Choroid plexus epithelial cell (primary cell): ENCODE results near the gene PDIA4.
"Not testable (repeated sequence)": the region's sequence is repeated elsewhere in the genome, so short reads cannot be mapped to it uniquely, and the experiment has no call there.

ENCODE experiments used
- DNase-seq: peaks from one replicate; pipeline ENCODE4 v3.0.0-alpha.2; 2010; ENCODE audit warnings: low read depth
- H3K4me3 ChIP-seq: 2 replicates; pipeline ENCODE4 v1.5.1; 2011; ENCODE audit warnings: low read depth, mild to moderate bottlenecking, control low read depth, low read length, moderate library complexity
- TF ChIP-seq, protein P1 (sequence below): conservative IDR thresholded peaks from 2 replicates; pipeline ENCODE4 v1.5.1; 2011; ENCODE audit warnings: low read depth, mild to moderate bottlenecking, control low read depth, inconsistent platforms, low read length, moderate library complexity

The PDIA4 gene

DNA sequence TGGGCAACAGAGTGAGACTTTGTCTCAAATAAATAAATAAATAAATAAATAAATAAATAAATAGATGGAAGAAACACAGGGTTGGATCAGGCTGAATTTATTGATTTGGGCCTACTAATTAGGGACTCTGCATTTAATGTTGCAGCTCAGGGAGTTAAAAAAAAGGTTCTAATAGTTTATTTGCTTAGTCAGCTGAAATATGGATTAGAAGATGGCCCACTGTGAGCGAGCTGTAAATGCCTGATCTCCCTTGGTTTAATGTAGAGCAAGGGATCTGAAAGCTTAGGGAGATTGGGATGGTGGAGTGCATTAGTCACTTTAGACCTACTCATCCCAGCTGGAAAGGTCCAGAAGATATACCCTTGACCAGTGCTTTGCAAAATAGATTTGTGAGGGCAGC, 25.1 kb upstream of the PDIA4 start:
- no peak overlapping the region for H3K4me3 ChIP-seq
- DNase-seq, result no peak
- TF ChIP-seq, protein P1, sequence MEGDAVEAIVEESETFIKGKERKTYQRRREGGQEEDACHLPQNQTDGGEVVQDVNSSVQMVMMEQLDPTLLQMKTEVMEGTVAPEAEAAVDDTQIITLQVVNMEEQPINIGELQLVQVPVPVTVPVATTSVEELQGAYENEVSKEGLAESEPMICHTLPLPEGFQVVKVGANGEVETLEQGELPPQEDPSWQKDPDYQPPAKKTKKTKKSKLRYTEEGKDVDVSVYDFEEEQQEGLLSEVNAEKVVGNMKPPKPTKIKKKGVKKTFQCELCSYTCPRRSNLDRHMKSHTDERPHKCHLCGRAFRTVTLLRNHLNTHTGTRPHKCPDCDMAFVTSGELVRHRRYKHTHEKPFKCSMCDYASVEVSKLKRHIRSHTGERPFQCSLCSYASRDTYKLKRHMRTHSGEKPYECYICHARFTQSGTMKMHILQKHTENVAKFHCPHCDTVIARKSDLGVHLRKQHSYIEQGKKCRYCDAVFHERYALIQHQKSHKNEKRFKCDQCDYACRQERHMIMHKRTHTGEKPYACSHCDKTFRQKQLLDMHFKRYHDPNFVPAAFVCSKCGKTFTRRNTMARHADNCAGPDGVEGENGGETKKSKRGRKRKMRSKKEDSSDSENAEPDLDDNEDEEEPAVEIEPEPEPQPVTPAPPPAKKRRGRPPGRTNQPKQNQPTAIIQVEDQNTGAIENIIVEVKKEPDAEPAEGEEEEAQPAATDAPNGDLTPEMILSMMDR, result no peak

DNA sequence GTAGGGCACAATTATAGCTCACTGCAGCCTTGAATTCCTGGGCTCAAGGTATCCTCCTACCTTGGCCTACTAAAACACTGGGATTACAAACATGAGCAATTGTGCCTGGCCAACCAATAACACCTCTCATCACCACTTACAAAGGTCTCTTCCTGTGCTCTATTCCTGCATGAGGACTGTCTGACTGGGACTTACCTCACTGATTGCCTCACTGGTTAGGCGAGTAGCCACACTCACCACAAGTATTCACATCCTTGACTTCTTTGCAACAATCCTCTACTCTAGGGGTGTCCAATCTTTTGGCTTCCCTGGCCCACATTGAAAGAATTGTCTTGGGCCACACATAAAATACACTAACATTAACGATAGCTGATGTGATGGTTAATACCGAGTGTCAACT, 22.6 kb upstream of the PDIA4 start:
- H3K4me3 ChIP-seq, result no peak overlapping the region
- TF ChIP-seq, protein P1, result no peak
- DNase-seq, result peak; percentile 38

DNA sequence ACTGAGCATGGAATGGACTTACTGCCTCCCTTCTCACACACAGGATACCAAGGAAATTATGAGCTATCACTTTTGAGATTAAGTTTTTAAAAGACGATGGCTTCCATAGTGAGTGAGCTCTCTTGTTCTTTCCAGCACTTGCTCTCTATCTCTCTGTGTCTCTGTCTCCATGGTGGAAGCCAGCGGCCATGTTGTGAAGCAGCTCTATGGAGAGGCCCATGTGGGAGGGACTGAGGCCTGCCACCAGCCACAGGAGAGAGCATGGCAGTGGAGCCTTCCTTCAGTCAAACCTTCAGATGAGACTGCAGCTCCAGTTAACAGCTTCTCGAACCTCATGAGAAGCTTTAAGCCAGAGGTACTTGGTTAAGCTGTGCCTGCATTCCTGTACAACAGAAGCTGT, 20.5 kb upstream of the PDIA4 start:
- DNase-seq, result no peak
- TF ChIP-seq, protein P1, result no peak
- no peak overlapping the region for H3K4me3 ChIP-seq

DNA sequence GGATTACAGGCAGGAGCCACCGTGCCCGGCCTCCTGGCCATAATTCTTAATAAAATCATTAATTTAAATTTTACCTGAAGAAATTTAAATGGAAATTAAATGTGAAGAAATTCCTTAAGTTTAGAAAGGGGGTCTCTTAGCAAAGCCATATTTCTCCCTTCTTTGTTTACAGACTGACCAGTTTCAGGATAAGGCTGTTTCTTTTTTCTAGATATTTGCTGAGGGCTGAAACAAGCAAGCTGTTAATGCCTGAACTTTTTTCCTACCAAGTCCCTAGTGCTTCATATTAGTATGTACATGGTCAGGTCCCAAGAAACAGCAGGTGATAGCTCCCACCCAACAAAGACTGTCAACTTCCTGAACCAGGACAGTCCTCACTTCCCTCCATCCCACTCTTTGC, 18.1 kb upstream of the PDIA4 start:
- DNase-seq, result no peak
- TF ChIP-seq, protein P1, result no peak
- no peak overlapping the region for H3K4me3 ChIP-seq

DNA sequence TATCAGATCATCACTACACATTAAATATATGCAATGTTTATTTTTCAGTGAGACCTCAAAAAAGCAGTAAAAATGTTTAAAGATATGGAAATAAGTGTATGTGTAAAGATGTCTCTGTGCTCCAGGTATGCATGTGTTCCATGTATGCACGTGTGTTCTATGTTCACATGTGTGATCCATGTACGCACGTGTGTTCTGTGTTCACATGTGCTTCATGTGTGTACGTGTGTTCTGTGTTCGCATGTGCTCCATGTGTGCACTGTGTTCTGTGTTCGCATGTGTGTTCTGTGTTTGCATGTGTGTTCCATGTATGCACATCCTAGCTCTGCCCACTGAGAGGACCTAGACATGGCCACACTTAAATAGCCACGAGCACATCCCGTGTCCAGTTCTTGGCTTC, 15.6 kb upstream of the PDIA4 start:
- TF ChIP-seq, protein P1, result no peak
- no peak for DNase-seq
- no peak overlapping the region for H3K4me3 ChIP-seq

DNA sequence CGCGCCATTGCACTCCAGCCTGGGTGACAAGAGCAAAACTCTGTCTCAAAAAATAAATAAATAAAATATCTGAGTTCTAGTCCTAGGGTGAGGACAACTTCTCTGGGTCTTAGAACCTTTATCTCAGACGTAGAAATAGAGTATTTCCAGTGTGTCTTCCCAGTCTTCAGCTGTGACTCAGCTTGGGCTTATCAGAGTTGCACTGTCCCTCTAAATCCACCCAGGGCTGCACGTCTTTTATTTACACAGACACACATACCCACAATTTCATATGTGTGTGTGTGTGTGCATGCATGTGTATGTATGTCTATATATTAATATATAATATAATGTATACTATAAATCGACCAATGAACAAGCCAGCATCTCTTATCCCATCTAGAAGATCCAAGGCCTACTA, 13.0 kb upstream of the PDIA4 start:
- TF ChIP-seq, protein P1, result no peak
- no peak for DNase-seq
- H3K4me3 ChIP-seq, result no peak overlapping the region

DNA sequence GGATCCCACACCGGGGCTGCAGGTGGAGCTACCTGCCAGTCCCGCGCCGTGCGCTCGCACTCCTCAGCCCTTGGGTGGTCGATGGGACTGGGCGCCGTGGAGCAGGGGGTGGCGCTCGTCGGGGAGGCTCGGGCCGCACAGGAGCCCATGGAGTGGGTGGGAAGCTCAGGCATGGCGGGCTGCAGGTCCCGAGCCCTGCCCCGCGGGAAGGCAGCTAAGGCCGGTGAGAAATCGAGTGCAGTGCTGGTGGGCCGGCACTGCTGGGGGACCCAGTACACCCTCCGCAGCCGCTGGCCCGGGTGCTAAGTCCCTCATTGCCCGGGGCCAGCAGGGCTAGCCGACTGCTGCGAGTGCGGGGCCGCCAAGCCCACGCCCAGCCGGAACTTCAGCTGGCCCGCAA, 10.3 kb upstream of the PDIA4 start:
- DNase-seq, result not testable (repeated sequence)

DNA sequence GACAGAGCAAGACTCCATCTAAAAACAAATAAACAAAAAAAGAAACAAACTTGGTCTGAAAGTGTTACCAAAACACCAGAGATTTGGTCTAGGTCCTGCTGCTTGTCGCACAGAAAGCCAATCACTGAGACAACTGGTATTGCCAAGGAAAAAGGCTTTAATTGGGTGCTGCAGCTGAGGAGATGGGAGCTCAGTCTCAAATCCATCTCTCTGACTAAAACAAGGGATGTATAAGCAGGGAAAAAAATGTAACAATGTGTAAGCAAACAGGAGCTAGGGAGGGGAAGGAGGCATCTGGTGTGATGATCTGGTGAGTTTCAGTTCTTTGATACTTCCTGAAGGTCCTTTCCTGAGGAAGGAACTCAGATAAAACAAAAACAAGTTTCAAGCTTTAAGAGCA, 8.4 kb upstream of the PDIA4 start:
- H3K4me3 ChIP-seq, result no peak overlapping the region
- DNase-seq, result no peak

More for the DNA sequence above, 10.3 kb upstream of the PDIA4 start:
- not testable (repeated sequence) for H3K4me3 ChIP-seq

More for the DNA sequence above, 8.4 kb upstream of the PDIA4 start:
- TF ChIP-seq, protein P1, result no peak
